Activated naive CD4-positive, alpha-beta T cell (primary cell): ENCODE data around the gene KLK13.

Source experiments
- DNase-seq, 4 experiments: peaks; one replicate each; lab custom pipeline; 2025; lab: John Stamatoyannopoulos, UW

KLK13 gene

DNA sequence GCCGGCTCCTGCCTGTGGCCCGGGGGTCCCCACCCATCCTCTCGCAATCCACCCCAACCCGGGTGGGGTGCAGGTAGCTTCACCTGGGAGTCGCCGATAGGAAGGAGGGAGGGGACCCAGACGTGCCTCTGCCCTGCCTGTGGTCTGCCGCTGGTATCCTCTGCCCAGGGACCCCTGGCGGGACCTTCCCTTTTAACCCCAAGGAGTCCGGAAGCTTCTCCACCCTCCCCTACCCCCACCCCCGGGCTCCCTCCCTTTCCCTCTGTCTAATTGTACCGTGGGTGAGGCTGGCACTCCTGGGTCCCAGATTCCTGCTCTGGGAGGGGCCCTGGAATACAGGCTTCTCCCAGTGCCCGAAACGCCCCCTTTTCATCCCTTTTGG, 45.4 kb downstream of the KLK13 start, which contains the start of gene KLK10:
Gene KLK10, minus strand, starts transcription at position 166 of the 382 bp plus-strand sequence. CDS start 579 bp downstream, outside the sequence.
- DNase-seq: no peak

DNA sequence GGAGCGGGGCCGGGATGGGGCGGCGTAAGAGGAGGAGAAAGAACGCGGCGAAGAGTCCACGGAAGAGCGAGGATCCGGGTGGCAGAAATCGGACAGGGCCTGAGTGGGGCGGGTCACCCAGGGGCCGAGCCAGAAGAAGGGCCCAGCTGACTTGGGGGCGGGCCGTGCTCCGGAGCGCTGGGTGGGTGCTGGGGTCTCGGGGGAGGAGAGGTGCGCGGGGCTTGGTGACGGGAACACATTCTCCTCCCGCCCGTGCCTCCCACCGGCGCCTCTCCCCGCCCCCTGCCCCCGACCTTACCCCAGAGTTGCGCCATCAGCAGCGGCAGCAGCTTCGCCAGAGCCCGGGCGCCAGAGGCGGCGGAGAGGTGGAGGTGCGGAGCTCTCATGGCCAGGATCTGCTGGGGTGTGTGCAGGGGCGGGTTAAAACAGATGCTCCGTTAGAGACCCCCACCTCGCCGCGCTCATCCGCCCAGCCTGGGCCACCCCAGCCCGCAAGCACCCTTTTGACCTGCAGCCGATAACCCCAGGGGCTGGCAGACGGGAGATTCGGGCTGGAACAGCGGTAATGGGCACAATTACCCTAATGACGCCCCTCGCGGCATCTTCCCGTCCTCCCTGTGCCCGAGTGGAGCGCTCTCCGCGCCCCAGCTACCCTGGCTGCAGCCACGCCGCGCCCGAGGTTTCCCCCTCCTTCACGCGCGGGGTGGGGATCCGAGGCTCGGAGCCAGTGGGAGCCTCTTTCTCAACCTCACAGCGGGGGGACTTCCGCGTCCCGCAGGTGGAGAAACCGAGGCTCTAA, 45.9 kb downstream of the KLK13 start:
- no peak for DNase-seq

DNA sequence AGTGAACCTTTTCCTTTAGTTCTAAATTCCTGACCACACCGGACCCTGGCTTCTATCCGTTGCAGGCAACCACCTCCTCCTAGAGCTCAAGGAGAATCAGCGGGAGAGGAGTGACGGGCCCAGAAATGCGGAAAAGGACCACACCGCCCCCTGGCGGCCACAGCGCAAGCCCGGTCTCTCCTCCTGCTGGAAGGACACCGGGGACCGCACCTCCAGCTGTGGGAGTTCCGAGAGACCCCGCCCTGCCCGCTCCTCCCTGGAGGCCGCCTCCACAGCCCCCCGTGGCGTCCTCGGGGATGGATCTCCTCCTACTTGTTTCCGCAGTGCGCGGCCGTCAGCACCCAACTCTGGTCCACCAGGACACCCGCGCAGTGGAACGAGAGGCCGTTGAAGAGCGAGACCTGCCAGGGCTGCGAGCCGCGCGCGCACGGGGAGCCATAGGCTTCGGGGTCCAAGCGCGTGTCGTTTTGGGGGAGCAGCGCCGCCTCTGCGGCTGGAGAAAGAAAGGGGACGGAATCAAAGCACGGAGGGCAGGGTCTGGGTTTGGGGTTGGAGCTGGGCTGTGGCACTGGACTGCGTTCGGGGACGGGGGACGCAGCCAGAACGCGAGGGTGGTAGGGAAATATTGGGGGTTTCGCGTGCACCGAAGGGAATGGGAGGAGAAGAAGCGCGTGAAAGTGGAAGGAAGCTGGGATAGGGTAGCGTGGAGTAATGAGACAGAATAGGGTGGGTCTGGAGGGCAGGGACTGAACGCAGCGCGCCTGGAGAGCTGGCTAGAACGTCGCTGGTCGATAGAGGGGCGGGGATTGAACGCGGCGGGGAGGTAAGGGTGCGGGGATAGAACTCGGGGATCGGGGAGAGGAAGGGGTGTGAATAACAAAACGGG, 47.9 kb downstream of the KLK13 start:
- peak in 3 of 4 experiments; percentile 8 to 19 (median 14) for DNase-seq

DNA sequence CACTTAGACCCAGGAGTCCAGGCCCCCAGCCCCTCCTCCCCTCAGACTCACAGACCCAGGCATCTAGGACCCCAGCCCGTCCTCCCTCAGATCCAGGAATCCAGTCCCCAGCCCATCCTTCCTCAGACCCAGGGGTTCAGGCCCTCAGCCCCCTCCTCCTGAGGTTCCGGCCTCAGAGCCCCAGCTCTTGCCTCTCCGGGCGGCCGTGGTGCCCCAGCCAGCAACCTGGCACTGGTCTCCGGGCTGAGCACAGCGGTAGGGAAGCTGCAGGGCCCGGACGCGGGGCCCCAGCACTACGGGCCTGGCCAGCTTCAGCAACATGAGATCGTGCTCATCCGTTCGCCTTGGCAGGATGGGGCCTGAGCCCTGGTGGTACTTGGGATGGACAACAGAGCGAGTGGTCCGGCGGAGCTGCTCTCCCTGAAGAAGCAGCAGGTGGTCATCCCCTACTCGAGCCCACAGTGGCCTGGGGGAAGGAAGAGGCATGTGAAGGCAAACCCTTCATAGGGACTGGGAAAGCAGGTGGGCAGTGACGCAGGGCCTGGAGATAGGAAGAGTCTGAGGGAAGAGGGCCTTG, 49.1 kb downstream of the KLK13 start:
- no peak for DNase-seq

DNA sequence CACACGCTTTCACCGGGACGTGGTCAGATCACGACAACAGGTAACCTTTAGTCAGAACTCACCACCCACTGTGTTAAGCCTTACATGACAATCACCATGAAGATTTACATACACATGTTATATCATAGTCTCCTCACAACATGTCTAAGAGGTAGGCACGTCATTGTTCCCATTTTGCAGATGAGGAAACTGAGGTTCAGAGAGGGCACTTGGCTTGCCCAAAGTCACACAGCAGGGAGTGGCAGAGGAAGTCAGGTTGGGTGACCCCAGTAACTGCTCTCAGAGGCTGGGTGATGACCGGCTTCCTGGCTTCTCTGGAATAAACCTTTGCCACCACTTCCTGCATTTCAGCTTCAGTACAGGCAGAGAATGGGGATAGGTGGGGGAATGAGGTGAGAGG, 50.6 kb downstream of the KLK13 start:
- DNase-seq: no peak

DNA sequence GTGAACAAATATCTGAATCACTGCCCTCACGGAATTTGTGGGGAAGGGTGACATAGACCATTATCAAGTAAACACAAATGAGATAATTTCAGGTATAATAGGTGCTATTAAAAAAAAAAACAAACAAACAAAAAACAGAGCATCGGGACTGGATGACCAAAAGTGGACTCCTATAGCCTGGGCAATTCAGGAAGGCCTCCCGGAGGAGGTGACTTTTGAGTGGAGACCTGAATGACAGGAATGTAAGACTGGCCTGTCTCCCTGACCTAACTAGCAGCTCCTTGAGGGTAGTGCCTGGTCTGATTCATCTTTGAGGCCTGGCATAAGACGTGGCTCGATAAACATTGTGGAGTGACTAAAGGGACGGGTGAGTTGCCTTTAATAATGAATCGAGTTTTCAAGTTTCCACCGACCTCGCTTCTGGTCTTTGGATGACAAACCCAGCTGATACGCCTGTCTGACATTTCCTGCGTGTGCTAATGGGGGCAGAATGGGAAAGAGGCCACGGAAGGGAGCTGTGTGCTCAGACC, 52.2 kb downstream of the KLK13 start:
- no peak for DNase-seq

DNA sequence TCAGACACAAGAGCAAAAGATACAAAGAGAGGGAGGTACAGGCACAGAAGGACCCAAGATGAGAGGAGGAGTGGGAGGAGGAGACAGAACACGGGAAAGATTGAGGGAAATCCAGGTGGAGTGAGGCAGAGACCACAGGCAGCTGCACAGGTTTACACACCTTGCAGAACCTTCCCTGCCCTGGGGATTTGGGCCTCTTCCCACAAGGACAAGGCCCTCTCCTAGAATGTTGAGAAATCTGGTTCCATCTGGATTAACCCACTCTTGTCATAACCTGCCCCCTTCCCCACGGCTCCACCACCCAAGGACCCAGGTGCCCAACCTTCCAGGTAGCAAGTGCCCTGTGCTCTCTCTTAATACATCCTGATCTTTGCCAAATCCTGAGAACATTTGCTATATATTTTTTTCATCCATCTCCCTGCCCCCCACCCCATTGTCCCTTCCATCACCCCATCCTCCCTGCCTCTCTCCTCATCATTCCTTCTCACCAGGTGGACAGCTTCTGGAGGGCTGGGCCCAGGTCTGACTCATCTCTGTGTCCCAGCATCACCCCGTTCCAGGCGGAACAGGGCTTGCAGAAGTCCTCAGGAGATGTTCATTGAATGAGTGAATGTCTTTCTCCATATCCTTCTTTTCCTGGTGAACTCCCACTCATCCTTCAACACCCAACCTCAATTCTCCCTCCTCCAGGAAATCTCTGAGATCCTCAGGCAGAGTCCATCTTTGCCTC, 54.7 kb downstream of the KLK13 start:
- DNase-seq: no peak

DNA sequence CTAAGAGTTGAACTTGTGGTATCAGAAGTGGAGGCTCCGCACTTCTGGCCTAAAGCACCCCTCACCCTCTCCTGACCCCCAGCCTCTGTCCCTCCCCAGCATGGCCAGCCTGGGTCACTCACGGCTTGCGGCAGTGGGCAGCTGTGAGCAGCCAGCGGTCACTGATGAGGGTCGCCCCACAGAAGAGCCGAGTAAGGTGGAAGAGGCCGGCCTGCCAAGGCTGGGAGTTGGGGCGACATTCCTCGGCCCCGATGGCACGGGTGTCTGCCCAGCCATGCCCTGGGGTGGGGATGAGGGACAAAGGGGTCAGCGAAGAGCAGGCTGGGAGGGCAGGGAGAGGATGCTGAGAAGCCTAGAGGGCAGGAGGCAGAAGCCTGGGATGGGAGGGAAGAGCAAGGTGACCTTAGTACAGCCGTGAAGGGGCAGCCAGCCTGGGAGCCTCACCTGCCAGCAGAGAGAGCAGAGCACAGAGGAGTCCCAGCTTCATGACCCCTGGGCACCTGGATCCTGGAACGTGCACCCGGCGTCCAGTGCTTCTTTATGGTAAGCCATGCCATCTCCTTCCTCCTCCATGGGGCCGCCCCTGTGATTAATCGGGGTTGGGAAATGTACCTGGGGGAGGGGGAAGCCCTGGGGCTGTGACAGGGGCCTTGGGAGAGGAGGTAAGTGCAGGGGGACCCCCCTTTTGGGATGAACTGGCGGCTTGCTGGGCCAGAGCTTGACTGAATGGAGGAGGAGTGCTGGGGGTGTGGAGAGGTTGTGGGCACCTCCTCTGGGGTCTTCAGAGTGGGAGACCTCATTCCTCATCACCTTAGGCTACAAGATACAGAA, 55.6 kb downstream of the KLK13 start:
- DNase-seq: no peak

DNA sequence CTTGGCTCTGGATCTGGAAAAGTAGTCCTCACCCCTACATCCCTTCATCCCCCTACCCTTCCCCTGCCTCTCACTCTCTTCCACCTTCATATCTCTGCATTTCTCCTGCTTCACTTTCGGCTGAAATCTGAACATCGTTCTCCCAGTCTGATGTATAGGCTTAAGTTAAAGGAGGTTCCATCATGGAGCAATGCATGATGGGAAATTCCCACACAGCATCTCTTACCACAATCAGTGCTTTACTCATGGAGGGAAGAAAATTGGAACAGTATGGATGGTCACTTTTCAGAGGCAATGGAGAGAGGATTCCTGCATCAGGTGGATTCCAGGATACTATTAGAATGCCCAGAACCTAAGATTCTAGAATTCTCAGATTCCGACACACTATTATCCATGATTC, 57.4 kb downstream of the KLK13 start:
- no peak for DNase-seq

DNA sequence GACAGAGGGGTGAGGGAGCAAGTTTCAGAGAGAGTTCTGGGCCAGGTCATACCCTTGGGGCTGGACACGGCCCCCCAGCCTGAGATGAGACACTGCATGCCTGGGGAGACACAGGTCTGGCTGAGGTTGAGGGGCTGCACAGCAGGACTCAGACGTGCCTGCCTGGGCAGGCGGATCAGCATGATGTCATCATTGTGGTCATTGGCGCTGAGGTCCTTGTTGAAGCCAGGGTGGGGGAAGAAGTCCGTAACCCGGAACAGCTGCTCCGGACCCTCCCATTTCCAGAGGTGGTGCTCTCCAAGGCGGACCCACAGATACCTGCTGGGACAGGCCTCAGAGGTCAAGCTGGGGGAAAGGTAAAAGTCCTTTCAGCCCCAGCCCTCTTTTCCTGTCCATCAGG, 58.5 kb downstream of the KLK13 start:
- no peak for DNase-seq
